ENCODE data around the gene NMNAT3. TPM values are rescaled to one million over a fixed set of nuclear protein-coding genes. Genes with fewer than 3 reads are reported as not detected.

The NMNAT3 gene
- total RNA-seq, 1 experiment from 2014 or later: 4.6 TPM

DNA sequence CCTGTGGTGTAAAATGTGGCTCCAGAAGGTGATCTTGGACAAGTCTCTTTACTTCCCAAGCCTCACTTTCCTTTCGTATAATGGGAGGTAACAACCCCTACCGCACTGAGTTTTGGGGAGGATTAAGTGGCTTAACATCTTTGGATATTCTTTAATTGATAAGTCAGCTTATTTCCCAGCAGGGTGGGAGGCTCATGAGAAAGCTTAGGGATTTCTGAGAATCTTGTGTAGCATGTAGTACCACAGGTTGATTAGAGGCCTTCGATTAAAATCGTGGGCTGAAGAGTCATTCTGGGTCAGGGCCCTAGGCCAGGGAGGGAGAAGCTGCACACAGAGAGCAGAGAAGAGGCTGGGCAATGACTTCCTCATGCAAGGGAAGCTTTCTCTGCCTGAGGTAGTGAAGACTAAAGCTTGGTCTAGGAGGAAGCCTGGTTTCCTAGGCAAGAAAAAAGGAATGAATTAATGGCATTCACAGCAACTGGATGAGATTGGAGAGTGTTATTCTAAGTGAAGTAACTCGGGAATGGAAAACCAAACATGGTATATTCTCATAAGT is 1.5 kb upstream of the NMNAT3 start (continued):
- TF ChIP-seq, protein P1, sequence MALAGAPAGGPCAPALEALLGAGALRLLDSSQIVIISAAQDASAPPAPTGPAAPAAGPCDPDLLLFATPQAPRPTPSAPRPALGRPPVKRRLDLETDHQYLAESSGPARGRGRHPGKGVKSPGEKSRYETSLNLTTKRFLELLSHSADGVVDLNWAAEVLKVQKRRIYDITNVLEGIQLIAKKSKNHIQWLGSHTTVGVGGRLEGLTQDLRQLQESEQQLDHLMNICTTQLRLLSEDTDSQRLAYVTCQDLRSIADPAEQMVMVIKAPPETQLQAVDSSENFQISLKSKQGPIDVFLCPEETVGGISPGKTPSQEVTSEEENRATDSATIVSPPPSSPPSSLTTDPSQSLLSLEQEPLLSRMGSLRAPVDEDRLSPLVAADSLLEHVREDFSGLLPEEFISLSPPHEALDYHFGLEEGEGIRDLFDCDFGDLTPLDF (CRISPR knock-in tag; IDR thresholded peaks at IDR 0.05): no peak
- no peak for TF ChIP-seq ZNF232 (CRISPR knock-in tag; IDR thresholded peaks at IDR 0.05)
- TF ChIP-seq, protein P2, sequence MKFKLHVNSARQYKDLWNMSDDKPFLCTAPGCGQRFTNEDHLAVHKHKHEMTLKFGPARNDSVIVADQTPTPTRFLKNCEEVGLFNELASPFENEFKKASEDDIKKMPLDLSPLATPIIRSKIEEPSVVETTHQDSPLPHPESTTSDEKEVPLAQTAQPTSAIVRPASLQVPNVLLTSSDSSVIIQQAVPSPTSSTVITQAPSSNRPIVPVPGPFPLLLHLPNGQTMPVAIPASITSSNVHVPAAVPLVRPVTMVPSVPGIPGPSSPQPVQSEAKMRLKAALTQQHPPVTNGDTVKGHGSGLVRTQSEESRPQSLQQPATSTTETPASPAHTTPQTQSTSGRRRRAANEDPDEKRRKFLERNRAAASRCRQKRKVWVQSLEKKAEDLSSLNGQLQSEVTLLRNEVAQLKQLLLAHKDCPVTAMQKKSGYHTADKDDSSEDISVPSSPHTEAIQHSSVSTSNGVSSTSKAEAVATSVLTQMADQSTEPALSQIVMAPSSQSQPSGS (CRISPR knock-in tag; IDR thresholded peaks at IDR 0.05; ENCODE audit: borderline replicate concordance, low read depth): no peak

DNA sequence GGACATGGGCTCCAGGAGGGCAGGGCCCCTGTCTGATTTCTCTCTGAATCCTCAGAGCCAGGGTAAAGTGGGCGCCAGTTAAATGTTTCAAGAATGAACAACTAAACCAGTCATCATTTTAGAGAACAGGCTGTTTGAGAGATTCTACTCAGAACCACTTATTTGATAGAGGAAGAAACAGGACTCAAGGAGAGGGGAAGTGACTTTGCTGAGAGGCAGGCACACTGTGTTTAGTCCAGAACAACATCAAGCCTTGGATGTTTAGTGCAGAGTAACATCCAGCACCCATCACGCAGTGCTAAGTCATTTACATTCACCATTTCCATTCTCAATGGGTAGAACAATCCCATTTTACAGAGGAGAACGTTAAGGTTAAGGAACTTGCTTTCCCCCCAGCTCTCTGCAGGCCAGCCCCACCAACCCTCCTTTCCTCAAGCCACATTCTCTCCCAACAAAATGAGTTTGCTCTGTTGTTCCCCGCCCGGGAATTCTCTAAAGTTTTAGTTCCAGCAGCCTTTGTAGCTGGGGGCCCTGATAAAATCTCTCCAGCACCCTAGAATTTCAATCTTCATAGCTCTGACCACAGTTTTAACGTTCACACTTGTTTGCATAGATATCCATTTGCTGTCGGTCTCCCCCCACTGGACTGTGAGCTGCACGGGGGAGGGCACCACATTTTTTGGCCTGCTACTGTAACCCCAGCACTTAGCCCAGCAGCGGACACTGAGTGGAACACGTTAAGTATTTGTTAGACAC is 962 bp downstream of the NMNAT3 start:
- ChIA-PET POLR2A (no interaction called here), CTCF (interaction anchor here (0.8 kb wide), 1 partner anchor 323 kb away, joined by 3 read pairs; no protein-coding TSS in a partner anchor)
- DNase-seq (ENCODE audit: low spot score) (no peak), ATAC-seq (no peak)
- TF ChIP-seq RELA (CRISPR knock-in tag; IDR thresholded peaks at IDR 0.05; ENCODE audit: borderline replicate concordance): no peak
- TF ChIP-seq, protein P3, sequence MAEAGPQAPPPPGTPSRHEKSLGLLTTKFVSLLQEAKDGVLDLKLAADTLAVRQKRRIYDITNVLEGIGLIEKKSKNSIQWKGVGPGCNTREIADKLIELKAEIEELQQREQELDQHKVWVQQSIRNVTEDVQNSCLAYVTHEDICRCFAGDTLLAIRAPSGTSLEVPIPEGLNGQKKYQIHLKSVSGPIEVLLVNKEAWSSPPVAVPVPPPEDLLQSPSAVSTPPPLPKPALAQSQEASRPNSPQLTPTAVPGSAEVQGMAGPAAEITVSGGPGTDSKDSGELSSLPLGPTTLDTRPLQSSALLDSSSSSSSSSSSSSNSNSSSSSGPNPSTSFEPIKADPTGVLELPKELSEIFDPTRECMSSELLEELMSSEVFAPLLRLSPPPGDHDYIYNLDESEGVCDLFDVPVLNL (CRISPR knock-in tag; IDR thresholded peaks at IDR 0.05; ENCODE audit: borderline replicate concordance, low read depth): no peak
- TF ChIP-seq, protein P4, sequence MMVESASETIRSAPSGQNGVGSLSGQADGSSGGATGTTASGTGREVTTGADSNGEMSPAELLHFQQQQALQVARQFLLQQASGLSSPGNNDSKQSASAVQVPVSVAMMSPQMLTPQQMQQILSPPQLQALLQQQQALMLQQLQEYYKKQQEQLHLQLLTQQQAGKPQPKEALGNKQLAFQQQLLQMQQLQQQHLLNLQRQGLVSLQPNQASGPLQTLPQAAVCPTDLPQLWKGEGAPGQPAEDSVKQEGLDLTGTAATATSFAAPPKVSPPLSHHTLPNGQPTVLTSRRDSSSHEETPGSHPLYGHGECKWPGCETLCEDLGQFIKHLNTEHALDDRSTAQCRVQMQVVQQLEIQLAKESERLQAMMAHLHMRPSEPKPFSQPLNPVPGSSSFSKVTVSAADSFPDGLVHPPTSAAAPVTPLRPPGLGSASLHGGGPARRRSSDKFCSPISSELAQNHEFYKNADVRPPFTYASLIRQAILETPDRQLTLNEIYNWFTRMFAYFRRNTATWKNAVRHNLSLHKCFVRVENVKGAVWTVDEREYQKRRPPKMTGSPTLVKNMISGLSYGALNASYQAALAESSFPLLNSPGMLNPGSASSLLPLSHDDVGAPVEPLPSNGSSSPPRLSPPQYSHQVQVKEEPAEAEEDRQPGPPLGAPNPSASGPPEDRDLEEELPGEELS (CRISPR knock-in tag; IDR thresholded peaks at IDR 0.05): no peak
- TF ChIP-seq, protein P5, sequence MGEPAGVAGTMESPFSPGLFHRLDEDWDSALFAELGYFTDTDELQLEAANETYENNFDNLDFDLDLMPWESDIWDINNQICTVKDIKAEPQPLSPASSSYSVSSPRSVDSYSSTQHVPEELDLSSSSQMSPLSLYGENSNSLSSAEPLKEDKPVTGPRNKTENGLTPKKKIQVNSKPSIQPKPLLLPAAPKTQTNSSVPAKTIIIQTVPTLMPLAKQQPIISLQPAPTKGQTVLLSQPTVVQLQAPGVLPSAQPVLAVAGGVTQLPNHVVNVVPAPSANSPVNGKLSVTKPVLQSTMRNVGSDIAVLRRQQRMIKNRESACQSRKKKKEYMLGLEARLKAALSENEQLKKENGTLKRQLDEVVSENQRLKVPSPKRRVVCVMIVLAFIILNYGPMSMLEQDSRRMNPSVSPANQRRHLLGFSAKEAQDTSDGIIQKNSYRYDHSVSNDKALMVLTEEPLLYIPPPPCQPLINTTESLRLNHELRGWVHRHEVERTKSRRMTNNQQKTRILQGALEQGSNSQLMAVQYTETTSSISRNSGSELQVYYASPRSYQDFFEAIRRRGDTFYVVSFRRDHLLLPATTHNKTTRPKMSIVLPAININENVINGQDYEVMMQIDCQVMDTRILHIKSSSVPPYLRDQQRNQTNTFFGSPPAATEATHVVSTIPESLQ (CRISPR knock-in tag; IDR thresholded peaks at IDR 0.05): no peak
- TF ChIP-seq ELF4 (CRISPR knock-in tag; IDR thresholded peaks at IDR 0.05; ENCODE audit: low read depth): no peak
- TF ChIP-seq, protein P6, sequence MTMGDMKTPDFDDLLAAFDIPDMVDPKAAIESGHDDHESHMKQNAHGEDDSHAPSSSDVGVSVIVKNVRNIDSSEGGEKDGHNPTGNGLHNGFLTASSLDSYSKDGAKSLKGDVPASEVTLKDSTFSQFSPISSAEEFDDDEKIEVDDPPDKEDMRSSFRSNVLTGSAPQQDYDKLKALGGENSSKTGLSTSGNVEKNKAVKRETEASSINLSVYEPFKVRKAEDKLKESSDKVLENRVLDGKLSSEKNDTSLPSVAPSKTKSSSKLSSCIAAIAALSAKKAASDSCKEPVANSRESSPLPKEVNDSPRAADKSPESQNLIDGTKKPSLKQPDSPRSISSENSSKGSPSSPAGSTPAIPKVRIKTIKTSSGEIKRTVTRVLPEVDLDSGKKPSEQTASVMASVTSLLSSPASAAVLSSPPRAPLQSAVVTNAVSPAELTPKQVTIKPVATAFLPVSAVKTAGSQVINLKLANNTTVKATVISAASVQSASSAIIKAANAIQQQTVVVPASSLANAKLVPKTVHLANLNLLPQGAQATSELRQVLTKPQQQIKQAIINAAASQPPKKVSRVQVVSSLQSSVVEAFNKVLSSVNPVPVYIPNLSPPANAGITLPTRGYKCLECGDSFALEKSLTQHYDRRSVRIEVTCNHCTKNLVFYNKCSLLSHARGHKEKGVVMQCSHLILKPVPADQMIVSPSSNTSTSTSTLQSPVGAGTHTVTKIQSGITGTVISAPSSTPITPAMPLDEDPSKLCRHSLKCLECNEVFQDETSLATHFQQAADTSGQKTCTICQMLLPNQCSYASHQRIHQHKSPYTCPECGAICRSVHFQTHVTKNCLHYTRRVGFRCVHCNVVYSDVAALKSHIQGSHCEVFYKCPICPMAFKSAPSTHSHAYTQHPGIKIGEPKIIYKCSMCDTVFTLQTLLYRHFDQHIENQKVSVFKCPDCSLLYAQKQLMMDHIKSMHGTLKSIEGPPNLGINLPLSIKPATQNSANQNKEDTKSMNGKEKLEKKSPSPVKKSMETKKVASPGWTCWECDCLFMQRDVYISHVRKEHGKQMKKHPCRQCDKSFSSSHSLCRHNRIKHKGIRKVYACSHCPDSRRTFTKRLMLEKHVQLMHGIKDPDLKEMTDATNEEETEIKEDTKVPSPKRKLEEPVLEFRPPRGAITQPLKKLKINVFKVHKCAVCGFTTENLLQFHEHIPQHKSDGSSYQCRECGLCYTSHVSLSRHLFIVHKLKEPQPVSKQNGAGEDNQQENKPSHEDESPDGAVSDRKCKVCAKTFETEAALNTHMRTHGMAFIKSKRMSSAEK (CRISPR knock-in tag; IDR thresholded peaks at IDR 0.05; ENCODE audit: borderline replicate concordance): no peak
- peak overlapping the region; percentile 69 for H3K4me3 Mint-ChIP-seq
- no peaks in the 10 kb centered on the region for H3K9me3 Mint-ChIP-seq
- peaks cover 43% of the 10 kb centered on the region for H3K27me3 Mint-ChIP-seq (ENCODE audit: low read depth)
- H3K36me3 Mint-ChIP-seq: no peaks in the 10 kb centered on the region
- peaks cover 45% of the 10 kb centered on the region for H3K4me1 Mint-ChIP-seq
- no peak overlapping the region for H3K27ac Mint-ChIP-seq

Measured in WTC11 (cell line).